SU-DHL-6 (cell line): Measurements from ENCODE around the gene ZGRF1.
A peak's percentile ranks its signal among the peaks of the same experiment; 100 is the strongest.
"Not testable (repeated sequence)": the region's sequence is repeated elsewhere in the genome, so short reads cannot be mapped to it uniquely, and the experiment has no call there.

Experiments
- H2AFZ ChIP-seq: fragments of 200-600 bp; sonication (generic); 2 replicates; pipeline ENCODE4 v1.6.1; 2014; ENCODE audit warnings: low read depth, mild to moderate bottlenecking, moderate library complexity, mixed read lengths, antibody characterized with exemption, low read length; ENCODE audit not compliant: severe bottlenecking
- H3F3A ChIP-seq: fragments of 200-600 bp; shearing (Covaris generic); 2 replicates; pipeline ENCODE4 v1.6.0; 2016; ENCODE audit warnings: antibody characterized with exemption, mild to moderate bottlenecking; ENCODE audit not compliant: insufficient read depth
- H3K27ac ChIP-seq: fragments of 200-600 bp; sonication (generic); 2 replicates; pipeline ENCODE4 v1.5.1; 2016; ENCODE audit warnings: low read depth, mild to moderate bottlenecking, low read length, moderate library complexity, mixed read lengths
- H3K27me3 ChIP-seq: fragments of 200-600 bp; sonication (generic), shearing (Covaris generic); 2 replicates; pipeline ENCODE4 v1.6.0; 2014; ENCODE audit warnings: mild to moderate bottlenecking, low read length
- H3K36me3 ChIP-seq: fragments of 200-600 bp; sonication (generic); 2 replicates; pipeline ENCODE4 v1.6.1; 2014; ENCODE audit warnings: mild to moderate bottlenecking, low read length, mixed read lengths
- H3K4me2 ChIP-seq: fragments of 300-600, 200-600 bp; shearing (Covaris generic), sonication (generic); 2 replicates; pipeline ENCODE4 v1.6.0; 2014; ENCODE audit warnings: low read length, low read depth, mild to moderate bottlenecking; ENCODE audit not compliant: poor library complexity, severe bottlenecking
- H3K4me3 ChIP-seq: fragments of 200-600 bp; sonication (generic); 2 replicates; pipeline ENCODE4 v1.5.1; 2014; ENCODE audit warnings: antibody characterized with exemption, low read length, mild to moderate bottlenecking, mixed read lengths; ENCODE audit not compliant: insufficient read depth, poor library complexity, severe bottlenecking
- H3K79me2 ChIP-seq: fragments of 200-600 bp; sonication (generic); 2 replicates; pipeline ENCODE4 v1.6.1; 2014; ENCODE audit warnings: mild to moderate bottlenecking, low read length, moderate library complexity; ENCODE audit not compliant: insufficient read depth
- H3K9ac ChIP-seq: fragments of 200-600 bp; sonication (generic); 2 replicates; pipeline ENCODE4 v1.7.0; 2014; ENCODE audit warnings: mild to moderate bottlenecking, low read length
- H3K9me2 ChIP-seq: fragments of 200-600 bp; sonication (generic); replicated peaks from 2 replicates; pipeline ENCODE4 v1.6.1; 2014; ENCODE audit warnings: low read length; ENCODE audit not compliant: insufficient read depth
- H3K9me3 ChIP-seq: fragments of 200-600 bp; sonication (generic); 2 replicates; pipeline ENCODE4 v1.6.1; 2014; ENCODE audit warnings: low read length, mixed read lengths; ENCODE audit not compliant: insufficient read depth
- H4K20me1 ChIP-seq: fragments of 200-600 bp; sonication (generic); 2 replicates; pipeline ENCODE4 v1.6.1; 2014; ENCODE audit warnings: low read depth, mild to moderate bottlenecking, antibody characterized with exemption, low read length, moderate library complexity, mixed read lengths
- CTCF ChIP-seq: fragments of 200-600 bp; sonication (generic); IDR thresholded peaks from one replicate; pipeline ENCODE4 v1.5.1; 2017; ENCODE audit warnings: antibody characterized with exemption, mild to moderate bottlenecking, low read length, moderate library complexity; ENCODE audit not compliant: insufficient read depth, poor library complexity, severe bottlenecking
- EZH2phosphoT487 ChIP-seq: fragments of 200-600 bp; sonication (generic), shearing (Covaris generic); conservative IDR thresholded peaks from 2 replicates; pipeline ENCODE4 v1.6.1; 2018; ENCODE audit warnings: mild to moderate bottlenecking, antibody characterized with exemption, low read length, moderate library complexity, mixed read lengths

The ZGRF1 gene

DNA sequence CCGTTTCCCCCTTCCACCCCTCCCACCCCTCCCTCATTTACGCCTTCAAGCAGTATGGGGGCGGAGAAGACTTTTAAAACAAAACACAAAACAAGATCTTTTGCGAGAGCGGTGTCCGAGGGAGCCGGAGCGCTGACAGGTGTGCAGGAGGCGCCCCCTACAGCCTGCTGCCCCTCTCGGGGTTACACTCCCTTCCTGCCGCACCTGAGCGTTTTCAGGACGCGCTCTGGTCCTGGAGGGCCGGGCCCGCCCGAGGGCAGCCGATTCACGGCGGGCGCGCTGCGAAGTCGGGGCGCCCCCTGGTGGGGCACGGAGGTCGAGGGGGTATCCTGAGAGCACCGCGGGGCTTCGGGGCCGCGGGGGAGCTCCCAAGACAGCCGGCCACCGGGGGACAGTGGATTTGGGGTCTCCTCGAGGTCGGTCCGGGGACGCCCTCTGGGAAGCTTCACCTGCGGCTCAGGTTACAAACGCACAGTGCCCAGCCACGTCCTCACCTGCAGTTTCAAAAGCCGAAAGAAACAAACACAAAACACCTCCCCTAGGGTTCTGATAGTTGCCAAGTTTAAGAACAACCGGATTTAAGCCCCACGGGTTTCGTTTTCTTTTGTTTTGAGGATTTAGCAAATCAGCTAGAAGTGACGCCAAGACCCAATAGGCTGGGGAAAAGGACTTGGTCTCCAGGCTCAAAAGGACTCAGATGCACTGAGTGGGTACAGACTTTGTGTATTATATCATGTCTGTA is 112.8 kb downstream of the ZGRF1 start:
- Histone ChIP-seq H3F3A (no peaks in the 10 kb centered on the region), H3K4me3 (peak overlapping the region; percentile 50), H3K9me2 (no peaks in the 10 kb centered on the region), H3K4me2 (peak overlapping the region; percentile 72), H3K27me3 (no peaks in the 10 kb centered on the region), H3K79me2 (no peaks in the 10 kb centered on the region), H3K9ac (peak overlapping the region; percentile 41), H3K36me3 (no peaks in the 10 kb centered on the region), H4K20me1 (no peaks in the 10 kb centered on the region), H3K9me3 (no peaks in the 10 kb centered on the region), H2AFZ (peak overlapping the region; percentile 82), H3K27ac (no peak overlapping the region)
- TF ChIP-seq CTCF (peak; percentile 68), EZH2phosphoT487 (no peak)

- H3K9me3 ChIP-seq = no peaks in the 10 kb centered on the region
- no peak for TF ChIP-seq EZH2phosphoT487
- TF ChIP-seq CTCF = peak; percentile 11
- peak overlapping the region; percentile 82 for H2AFZ ChIP-seq
- H3K4me3 ChIP-seq = peak overlapping the region; percentile 50
- no peaks in the 10 kb centered on the region for H4K20me1 ChIP-seq
- H3K9ac ChIP-seq = peak overlapping the region; percentile 38
- no peaks in the 10 kb centered on the region for H3F3A ChIP-seq
- H3K9me2 ChIP-seq = no peaks in the 10 kb centered on the region
- peak overlapping the region; percentile 72 for H3K4me2 ChIP-seq
- no peaks in the 10 kb centered on the region for H3K27me3 ChIP-seq
- H3K36me3 ChIP-seq = no peaks in the 10 kb centered on the region
- no peaks in the 10 kb centered on the region for H3K79me2 ChIP-seq
- H3K27ac ChIP-seq = no peak overlapping the region; the same call in 1 of the 2 replicates
Observed at GRCh38 chr4:112523008-112523721, 113.5 kb downstream of the ZGRF1 start.

DNA sequence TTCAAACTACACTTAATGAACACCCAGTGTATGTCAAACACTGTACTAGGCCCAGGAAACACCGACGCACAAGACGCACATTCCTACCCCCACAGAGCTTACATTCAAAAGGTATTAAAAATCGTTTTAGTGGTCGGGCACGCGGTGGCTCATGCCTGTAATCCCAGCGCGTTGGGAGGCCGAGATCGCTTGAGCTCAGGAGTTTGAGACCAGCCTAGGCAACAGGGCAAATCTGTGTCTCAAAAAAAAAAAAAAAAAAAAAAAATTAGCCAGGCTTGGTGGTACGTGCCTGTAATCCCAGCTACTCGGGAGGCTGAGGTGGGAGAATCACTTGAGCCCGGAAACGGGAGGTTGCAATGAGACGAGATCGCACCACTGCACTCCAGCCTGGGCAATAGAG is 114.3 kb downstream of the ZGRF1 start:
- not testable (repeated sequence) for H3K9ac ChIP-seq, H3K36me3 ChIP-seq, H3K9me2 ChIP-seq, H4K20me1 ChIP-seq, H3K4me3 ChIP-seq, H3K27ac ChIP-seq, H3F3A ChIP-seq, H3K27me3 ChIP-seq, H2AFZ ChIP-seq, H3K79me2 ChIP-seq, H3K9me3 ChIP-seq
- peak overlapping the region; percentile 72 for H3K4me2 ChIP-seq
